Activated CD4-positive, alpha-beta T cell treated with anti-CD3 and anti-CD28 coated beads for 36 hours (primary cell): ENCODE data around the gene DCAF8. TPM values are rescaled to one million over a fixed set of nuclear protein-coding genes. Genes with fewer than 3 reads are reported as not detected.

Experiments
- ATAC-seq: fragments of 200-7000 bp; cut with Tn5 transposase; one replicate; pipeline ENCODE4 v1.10.0; 2021; ENCODE audit warnings: mild to moderate bottlenecking, moderate library complexity
- CTCF ChIA-PET: fragments of 350-600 bp; sonication (Branson Sonifier 250); formaldehyde crosslinking; loops from one replicate; lab custom pipeline; 2021; ENCODE audit warnings: antibody characterized with exemption; lab: Charles Lee
- POLR2A ChIA-PET: fragments of 350-600 bp; sonication (Branson Sonifier 250); formaldehyde crosslinking; loops from one replicate; lab custom pipeline; 2021; ENCODE audit warnings: antibody characterized with exemption, inconsistent platforms; lab: Charles Lee
- DNase-seq: peaks from one replicate; pipeline ENCODE4 v3.0.0-alpha.2; 2020
- H3K27ac Mint-ChIP-seq: one replicate; pipeline ENCODE4 v1.8.0; 2021; ENCODE audit warnings: mixed read lengths
- H3K27me3 Mint-ChIP-seq: one replicate; pipeline ENCODE4 v1.8.0; 2021; ENCODE audit warnings: mixed read lengths
- H3K36me3 Mint-ChIP-seq: one replicate; pipeline ENCODE4 v1.8.0; 2021; ENCODE audit warnings: low read depth, mixed read lengths
- H3K4me1 Mint-ChIP-seq: one replicate; pipeline ENCODE4 v1.8.0; 2021; ENCODE audit warnings: mixed read lengths
- H3K4me3 Mint-ChIP-seq: one replicate; pipeline ENCODE4 v1.8.0; 2021; ENCODE audit warnings: mild to moderate bottlenecking, moderate library complexity, mixed read lengths
- H3K9me3 Mint-ChIP-seq: one replicate; pipeline ENCODE4 v1.8.0; 2021; ENCODE audit warnings: low read depth, mixed read lengths
- intact Hi-C, 2 experiments: fragments of 100-400 bp; cut with DNase I in 1 of 2; cut with micrococcal nuclease in 1 of 2; formaldehyde crosslinking; loops; one replicate each; pipeline versions ENCODE4 v1.14.2 to v1.15.1; 2022 to 2024; cut with DNase I, micrococcal nuclease
- total RNA-seq, 2 experiments: library from RNA; stranded (reverse); gene quantifications; one replicate each; pipeline ENCODE4 v1.2.3, GENCODE V29; 2021

Gene DCAF8
- total RNA-seq, 2 experiments from 2014 or later, result 116 to 135 TPM

GRCh38 chr1:160205242-160206035, 56.9 kb downstream of the DCAF8 start, which contains the start of gene PEA15:
TSS of gene PEA15 (plus strand) at chr1:160205384. CDS start at chr1:160211545, 6,161 bp downstream.
- DNase-seq (peak; percentile 83), ATAC-seq (peak; percentile 76)
- Mint-ChIP-seq H3K27ac (peak within 1 kb of the TSS; percentile 86), H3K9me3 (no peaks in the 10 kb centered on the region), H3K27me3 (no peaks in the 10 kb centered on the region), H3K36me3 (peaks cover 19% of the 10 kb centered on the region), H3K4me3 (peak within 1 kb of the TSS; percentile 81), H3K4me1 (peaks cover 47% of the 10 kb centered on the region)
- intact Hi-C loops, result loop anchor here (1.0 to 10.0 kb wide), 4 partner anchors 58 to 281 kb away; partner anchors contain the start of genes PEX19 (in 2 of the 2) and TAGLN2 (in 1 of the 2)
- ChIA-PET CTCF (interaction anchor here (1.0 to 1.8 kb wide), 5 partner anchors 12 to 120 kb away, joined by 3 to 7 read pairs (median 3); no protein-coding TSS in a partner anchor), POLR2A (interaction anchor here (0.6 kb wide), 1 partner anchor 29 kb away, joined by 4 read pairs; no protein-coding TSS in a partner anchor)

DNA sequence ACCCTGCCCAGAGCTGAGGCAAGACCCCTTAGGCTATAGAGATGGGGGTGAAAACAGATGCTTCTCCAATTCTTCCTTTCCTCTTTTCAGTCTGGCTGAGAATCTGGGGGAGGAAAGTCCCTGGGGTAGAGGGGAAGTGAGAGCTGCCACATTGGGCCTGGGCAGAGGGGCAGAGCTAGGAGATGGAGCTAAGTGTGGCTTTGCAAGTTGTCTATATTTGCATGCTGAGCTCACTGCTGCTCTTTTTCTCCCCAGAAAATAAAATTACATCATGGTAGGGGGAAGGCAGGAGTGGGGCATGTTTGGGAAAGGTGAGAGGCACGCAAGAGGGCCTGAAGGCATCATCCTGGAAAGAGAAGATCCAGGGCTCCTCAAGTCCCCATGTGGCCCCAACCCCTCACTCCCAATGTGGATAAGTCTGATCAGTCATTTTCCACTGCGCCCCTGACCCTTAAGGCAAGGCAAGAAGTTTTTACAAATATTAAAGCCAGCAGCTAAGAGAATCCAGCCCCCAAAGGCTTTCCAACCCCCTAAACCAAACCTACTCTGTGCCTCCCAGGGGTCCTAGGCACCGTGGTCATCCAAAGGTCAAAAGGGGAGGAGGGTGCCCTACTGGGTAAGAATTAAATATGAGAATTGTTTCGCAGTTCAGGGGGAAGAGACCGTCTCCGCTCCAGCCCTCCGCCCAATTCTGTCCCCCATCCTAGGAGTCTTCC, 57.7 kb downstream of the DCAF8 start:
- Mint-ChIP-seq H3K4me3 (peak overlapping the region; percentile 81), H3K36me3 (peaks cover 16% of the 10 kb centered on the region), H3K9me3 (no peaks in the 10 kb centered on the region), H3K4me1 (peaks cover 40% of the 10 kb centered on the region), H3K27ac (peak overlapping the region; percentile 75), H3K27me3 (no peaks in the 10 kb centered on the region)
- peak; percentile 27 for DNase-seq
- intact Hi-C loops, result loop anchor here (1.0 to 10.0 kb wide), 3 partner anchors 59 to 280 kb away; partner anchors contain the start of genes PEX19 (in 2 of the 2) and TAGLN2 (in 1 of the 2)
- ChIA-PET CTCF (interaction anchor here (0.7 to 1.8 kb wide), 9 partner anchors 11 to 1560 kb away, joined by 3 to 7 read pairs (median 3); no protein-coding TSS in a partner anchor), POLR2A (no interaction called here)
- peak; percentile 15 for ATAC-seq

DNA sequence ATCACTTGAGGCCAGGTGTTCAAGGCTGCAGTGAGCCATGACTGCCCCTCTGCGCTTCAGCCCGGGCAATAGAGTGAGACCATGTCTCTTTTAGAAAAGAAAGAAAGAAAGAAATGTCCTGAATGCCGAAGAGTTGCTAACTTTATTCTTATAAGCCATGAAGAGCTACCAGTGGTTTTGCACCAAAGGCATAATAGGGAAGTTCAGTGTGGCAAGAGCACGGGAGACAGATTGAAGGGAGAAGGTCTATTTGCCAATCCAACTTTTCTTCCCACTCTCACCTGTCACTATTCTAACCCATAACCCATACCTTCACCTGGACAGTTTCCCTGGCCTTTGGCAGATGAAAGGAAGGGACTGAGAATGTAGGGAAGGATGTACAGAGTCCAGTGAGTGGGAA, 61.6 kb downstream of the DCAF8 start:
- DNase-seq (no peak), ATAC-seq (no peak)
- Mint-ChIP-seq H3K36me3 (no peaks in the 10 kb centered on the region), H3K9me3 (no peaks in the 10 kb centered on the region), H3K27ac (no peak overlapping the region), H3K4me3 (no peak overlapping the region), H3K4me1 (peaks cover 10% of the 10 kb centered on the region), H3K27me3 (no peaks in the 10 kb centered on the region)
- ChIA-PET CTCF (interaction anchor here (0.6 to 3.5 kb wide), 6 partner anchors 21 to 175 kb away, joined by 3 to 16 read pairs (median 3); partner anchors contain the start of gene PEX19), POLR2A (interaction anchor here (1.2 kb wide), 1 partner anchor 62 kb away, joined by 3 read pairs; the partner anchor contains the start of gene DCAF8)
- intact Hi-C loops, result loop anchor here in 1 of 2 experiments (10.0 kb wide), 1 partner anchor 276 kb away; the partner anchor contains the start of gene TAGLN2

DNA sequence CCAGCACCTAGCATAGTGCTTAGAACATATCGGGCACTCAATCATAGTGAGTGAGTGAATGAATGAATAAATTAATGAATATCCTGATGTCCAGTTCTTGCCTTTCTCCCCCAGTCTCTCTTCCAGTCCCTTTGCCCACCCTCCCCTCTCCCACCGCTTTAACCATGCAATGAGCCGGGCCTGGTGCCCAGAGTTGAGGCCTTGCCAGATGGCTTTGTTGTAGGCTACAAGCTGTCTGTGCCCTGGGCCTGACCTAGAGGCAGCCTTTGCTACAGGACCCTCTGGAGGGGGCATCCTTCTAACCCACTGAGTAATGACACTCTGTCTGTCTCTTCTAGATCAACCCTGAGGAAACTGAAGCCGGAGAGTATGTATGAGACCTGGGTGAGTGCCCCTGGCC, 65.1 kb downstream of the DCAF8 start:
- no peak overlapping the region for H3K4me3 Mint-ChIP-seq
- POLR2A ChIA-PET, result no interaction called here
- ATAC-seq (no peak), DNase-seq (no peak)
- CTCF ChIA-PET, result interaction anchor here (0.9 kb wide), 1 partner anchor 95 kb away, joined by 3 read pairs; no protein-coding TSS in a partner anchor
- intact Hi-C loops, result no loop called here
- H3K27me3 Mint-ChIP-seq, result no peaks in the 10 kb centered on the region
- no peaks in the 10 kb centered on the region for H3K36me3 Mint-ChIP-seq
- H3K4me1 Mint-ChIP-seq, result no peaks in the 10 kb centered on the region
- no peak overlapping the region for H3K27ac Mint-ChIP-seq
- H3K9me3 Mint-ChIP-seq, result no peaks in the 10 kb centered on the region

DNA sequence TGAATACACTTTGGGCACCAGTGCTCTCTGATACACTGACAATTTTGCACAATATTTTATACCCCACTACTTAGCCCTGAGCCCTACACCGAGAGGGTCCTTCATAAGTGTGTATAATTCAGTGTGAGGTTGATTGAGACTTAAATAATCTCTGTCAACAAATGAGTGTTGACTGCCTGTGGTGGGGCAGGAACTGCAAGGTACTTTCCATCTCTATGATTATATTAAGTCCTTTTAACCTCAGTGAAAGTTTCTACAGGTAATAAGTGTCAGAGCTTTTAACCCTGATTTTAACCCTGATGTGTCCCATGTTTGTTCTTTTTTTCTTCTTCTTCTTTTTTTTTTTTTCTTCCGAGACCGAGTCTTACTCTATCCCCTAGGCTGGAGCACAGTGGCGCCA, 66.2 kb downstream of the DCAF8 start:
- intact Hi-C loops, result no loop called here
- no peaks in the 10 kb centered on the region for H3K9me3 Mint-ChIP-seq
- ATAC-seq, result no peak
- no peak overlapping the region for H3K4me3 Mint-ChIP-seq
- H3K27me3 Mint-ChIP-seq, result no peaks in the 10 kb centered on the region
- DNase-seq, result no peak
- H3K27ac Mint-ChIP-seq, result no peak overlapping the region
- POLR2A ChIA-PET, result no interaction called here
- CTCF ChIA-PET, result interaction anchor here (1.0 to 1.7 kb wide), 3 partner anchors 56 to 95 kb away, joined by 4 to 8 read pairs (median 5); no protein-coding TSS in a partner anchor
- H3K36me3 Mint-ChIP-seq, result no peaks in the 10 kb centered on the region
- H3K4me1 Mint-ChIP-seq, result no peaks in the 10 kb centered on the region

DNA sequence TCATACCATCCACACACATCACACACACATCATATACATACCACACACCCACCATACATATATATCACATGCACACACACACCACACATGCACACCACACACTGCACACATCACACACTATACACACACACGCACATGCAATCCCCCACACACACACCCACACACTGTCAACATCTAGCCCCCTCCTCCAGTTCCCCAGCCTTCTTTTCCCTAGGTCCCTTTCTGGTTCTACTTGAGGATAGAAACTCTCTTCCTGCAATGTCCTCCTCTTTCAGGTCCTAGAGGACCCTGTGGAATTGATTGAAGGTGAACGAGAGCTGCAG, 67.7 kb downstream of the DCAF8 start:
- Mint-ChIP-seq H3K27me3 (no peaks in the 10 kb centered on the region), H3K9me3 (no peaks in the 10 kb centered on the region), H3K36me3 (no peaks in the 10 kb centered on the region), H3K4me3 (no peak overlapping the region), H3K27ac (no peak overlapping the region), H3K4me1 (no peaks in the 10 kb centered on the region)
- intact Hi-C loops, result loop anchor here in 1 of 2 experiments (5.0 kb wide), 1 partner anchor 413 kb away; no protein-coding TSS in a partner anchor
- ChIA-PET CTCF (no interaction called here), POLR2A (no interaction called here)
- DNase-seq (no peak), ATAC-seq (no peak)

DNA sequence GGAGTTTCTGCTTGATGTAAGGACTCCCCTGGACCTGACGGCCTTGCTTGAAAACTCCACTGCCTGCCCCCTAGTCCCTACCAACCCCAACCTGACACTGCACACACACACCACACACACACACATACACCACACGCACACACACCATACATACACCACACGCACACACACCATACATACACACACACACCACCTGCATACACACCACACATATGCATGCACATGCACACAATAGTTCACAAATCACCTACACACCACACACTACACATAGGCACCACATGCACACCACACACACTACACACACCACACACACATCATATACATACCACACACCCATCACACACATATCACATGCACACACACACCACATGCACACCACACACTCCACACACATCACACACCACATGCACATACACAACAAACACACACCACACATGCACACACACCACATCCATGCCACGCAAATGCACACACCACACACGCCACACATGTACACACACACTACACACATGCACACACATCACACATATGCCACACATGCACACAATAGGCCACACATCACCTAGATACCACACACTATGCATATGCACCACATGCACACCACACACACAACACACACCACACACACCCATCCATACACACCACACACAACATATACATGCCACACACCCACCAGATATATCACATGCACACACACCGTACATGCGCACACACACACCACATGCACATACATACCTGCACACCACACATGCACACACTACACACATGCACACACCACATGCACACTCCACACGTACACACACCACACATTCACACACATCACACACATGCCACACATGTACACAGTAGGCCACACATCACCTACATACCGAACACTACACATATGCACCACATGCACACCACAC, 68.3 kb downstream of the DCAF8 start:
- ChIA-PET CTCF (interaction anchor here (0.5 to 3.4 kb wide), 22 partner anchors 8 to 220 kb away, joined by 3 to 44 read pairs (median 3); partner anchors contain the start of gene PEX19), POLR2A (no interaction called here)
- Mint-ChIP-seq H3K4me1 (no peaks in the 10 kb centered on the region), H3K27me3 (no peaks in the 10 kb centered on the region), H3K4me3 (no peak overlapping the region), H3K36me3 (no peaks in the 10 kb centered on the region), H3K9me3 (no peaks in the 10 kb centered on the region), H3K27ac (no peak overlapping the region)
- DNase-seq, result no peak
- intact Hi-C loops, result loop anchor here (1.0 to 5.0 kb wide), 6 partner anchors 58 to 413 kb away; no protein-coding TSS in a partner anchor
- ATAC-seq, result no peak

DNA sequence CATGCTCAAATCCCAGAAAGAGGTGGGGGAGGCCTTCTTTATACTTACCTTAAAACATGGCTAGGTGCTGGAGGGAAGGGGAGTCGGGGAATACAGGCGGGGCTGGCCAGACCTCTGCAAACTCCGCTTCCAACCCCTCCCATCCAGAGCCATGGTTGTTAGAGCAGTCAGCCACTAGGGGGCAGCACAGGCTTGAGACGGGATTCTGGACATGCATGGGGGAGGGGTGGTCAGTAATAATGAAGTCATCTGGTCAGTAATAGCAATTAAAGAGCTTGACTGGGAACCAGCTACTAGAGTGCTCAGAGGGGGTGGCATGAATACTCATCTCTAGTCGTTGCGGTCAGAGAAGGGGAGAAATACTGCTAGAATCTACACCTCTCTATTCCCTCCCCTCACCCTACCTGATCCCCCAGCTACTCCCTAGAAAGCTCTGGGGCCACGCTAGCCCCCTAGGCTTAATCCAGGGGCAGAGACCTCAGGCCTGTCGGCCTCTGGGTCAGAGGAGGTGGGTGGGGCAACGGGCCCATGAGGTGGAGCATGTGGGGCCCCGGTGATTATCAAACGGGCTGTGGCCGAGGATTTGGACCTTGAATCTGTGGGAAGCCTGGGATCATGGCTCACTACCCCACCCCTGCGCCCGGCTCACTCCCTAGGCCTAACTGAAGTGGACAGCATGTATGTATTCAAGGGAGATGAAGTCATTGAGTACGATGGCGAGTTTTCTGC, 69.1 kb downstream of the DCAF8 start:
- Mint-ChIP-seq H3K27ac (no peak overlapping the region), H3K9me3 (no peaks in the 10 kb centered on the region), H3K27me3 (no peaks in the 10 kb centered on the region), H3K36me3 (no peaks in the 10 kb centered on the region), H3K4me3 (no peak overlapping the region), H3K4me1 (no peaks in the 10 kb centered on the region)
- POLR2A ChIA-PET, result no interaction called here
- CTCF ChIA-PET, result interaction anchor here (0.5 to 3.4 kb wide), 23 partner anchors 9 to 221 kb away, joined by 3 to 44 read pairs (median 3); partner anchors contain the start of gene PEX19
- intact Hi-C loops, result loop anchor here (1.0 to 5.0 kb wide), 6 partner anchors 59 to 414 kb away; no protein-coding TSS in a partner anchor
- ATAC-seq, result peak; percentile 89
- DNase-seq, result peak; percentile 90

DNA sequence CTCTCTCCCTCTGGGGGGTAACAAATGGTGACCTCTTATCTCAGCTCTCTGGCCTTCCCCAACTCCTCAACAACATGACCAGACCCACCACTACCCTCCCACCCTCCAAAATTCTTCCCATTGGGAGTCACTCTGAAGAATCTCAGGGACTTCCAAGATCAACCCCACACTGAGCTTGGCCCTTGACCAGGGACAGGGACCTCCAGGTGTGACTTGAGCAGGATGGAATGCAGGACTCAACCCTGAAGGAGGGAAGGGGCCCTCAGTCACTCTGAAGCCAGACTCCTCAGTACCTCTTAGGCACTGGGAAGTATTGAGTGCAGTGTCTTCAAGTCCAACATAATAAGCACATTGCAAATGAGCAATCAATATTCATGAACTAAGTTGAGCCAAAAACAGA, 70.1 kb downstream of the DCAF8 start:
- DNase-seq, result no peak
- Mint-ChIP-seq H3K27me3 (no peaks in the 10 kb centered on the region), H3K36me3 (no peaks in the 10 kb centered on the region), H3K4me1 (no peaks in the 10 kb centered on the region), H3K9me3 (no peaks in the 10 kb centered on the region), H3K4me3 (no peak overlapping the region), H3K27ac (no peak overlapping the region)
- ATAC-seq, result no peak
- POLR2A ChIA-PET, result no interaction called here
- CTCF ChIA-PET, result interaction anchor here (0.8 to 3.4 kb wide), 12 partner anchors 9 to 224 kb away, joined by 3 to 44 read pairs (median 4); partner anchors contain the start of gene PEX19
- intact Hi-C loops, result loop anchor here (2.0 to 5.0 kb wide), 2 partner anchors 91 to 415 kb away; no protein-coding TSS in a partner anchor
